ENCODE measurements around the gene HOXC11.

The HOXC11 gene

GRCh38 chr12:54017878-54018467 lies 45.0 kb downstream of the HOXC11 start:
- in situ Hi-C loops (cut with MboI; ENCODE audit: low sequenced_read_pairs) = loop anchor here (25.0 kb wide), 1 partner anchor 194 kb away; no protein-coding TSS in a partner anchor

GRCh38 chr12:54018468-54018984 lies 45.6 kb downstream of the HOXC11 start:
- in situ Hi-C loops (cut with MboI; ENCODE audit: low sequenced_read_pairs) = loop anchor here (25.0 kb wide), 1 partner anchor 194 kb away; no protein-coding TSS in a partner anchor

DNA sequence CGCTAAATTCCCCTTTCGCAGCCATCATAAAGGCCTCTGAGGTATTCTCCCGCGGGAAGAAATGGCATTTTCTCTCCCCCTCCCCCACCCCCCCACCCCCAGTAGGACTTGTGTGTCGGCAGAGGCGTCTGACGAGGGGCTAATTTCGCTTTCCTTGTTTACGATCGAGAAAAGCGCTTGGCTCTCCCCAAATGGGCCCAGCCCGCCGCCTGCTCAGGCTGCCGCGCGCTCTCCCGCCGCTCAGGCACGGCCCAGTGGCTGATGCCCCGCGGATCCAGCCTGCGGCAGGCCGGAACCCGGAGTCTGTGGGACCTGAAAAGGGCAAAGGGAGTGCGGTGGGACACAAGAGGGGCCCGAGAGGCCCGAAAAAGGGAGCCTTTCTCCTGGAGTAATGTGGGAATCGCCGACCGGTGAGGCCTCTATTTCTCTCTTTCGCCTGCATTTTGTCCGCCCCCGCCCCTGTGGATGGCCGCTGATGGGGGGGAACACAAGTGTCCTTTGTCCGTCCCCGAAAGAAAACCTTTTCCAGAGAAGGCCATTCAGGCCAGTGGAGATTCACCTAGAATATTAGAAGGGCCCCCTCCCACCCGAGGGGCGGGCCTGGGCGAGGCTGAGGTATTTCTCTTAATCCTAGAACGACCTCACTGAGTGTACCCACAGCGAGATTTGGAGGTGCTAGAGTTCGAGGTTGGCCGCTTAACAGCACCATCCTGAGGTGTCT lies 46.3 kb downstream of the HOXC11 start:
- in situ Hi-C loops (cut with MboI; ENCODE audit: low sequenced_read_pairs) = loop anchor here (25.0 kb wide), 1 partner anchor 193 kb away; no protein-coding TSS in a partner anchor

DNA sequence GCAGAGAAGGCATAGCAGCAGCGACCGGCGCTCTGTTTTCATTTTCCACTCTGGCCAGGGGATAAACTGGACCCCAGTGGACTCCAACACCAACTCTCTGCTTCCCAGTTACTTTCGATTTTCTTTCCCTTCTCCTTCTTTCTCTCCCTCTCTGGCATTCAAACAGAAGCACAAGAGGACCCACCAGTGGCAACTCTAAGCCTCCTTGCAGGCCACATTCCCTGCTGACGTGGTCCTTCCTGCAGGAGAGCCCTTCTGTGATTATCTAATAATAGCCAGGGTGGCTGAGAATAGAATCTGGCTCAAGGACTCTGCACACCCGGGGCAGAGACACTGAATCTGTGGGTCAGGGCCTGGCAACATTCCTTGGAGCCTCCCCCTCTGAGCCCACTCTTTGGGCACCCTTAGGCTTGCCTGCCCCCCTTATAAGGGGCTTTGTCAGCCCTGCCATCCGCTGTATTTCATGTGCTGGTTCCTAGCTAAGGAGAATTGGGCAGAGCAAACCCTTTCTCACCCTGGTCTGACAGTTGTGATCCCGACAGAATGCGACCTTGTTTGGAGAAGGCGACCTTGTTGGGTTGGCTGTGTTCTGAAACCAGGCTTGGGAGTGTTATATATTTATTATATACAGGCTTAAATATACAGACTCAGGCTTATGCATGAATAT lies 47.1 kb downstream of the HOXC11 start:
- in situ Hi-C loops (cut with MboI; ENCODE audit: low sequenced_read_pairs) = loop anchor here (25.0 kb wide), 1 partner anchor 192 kb away; no protein-coding TSS in a partner anchor

DNA sequence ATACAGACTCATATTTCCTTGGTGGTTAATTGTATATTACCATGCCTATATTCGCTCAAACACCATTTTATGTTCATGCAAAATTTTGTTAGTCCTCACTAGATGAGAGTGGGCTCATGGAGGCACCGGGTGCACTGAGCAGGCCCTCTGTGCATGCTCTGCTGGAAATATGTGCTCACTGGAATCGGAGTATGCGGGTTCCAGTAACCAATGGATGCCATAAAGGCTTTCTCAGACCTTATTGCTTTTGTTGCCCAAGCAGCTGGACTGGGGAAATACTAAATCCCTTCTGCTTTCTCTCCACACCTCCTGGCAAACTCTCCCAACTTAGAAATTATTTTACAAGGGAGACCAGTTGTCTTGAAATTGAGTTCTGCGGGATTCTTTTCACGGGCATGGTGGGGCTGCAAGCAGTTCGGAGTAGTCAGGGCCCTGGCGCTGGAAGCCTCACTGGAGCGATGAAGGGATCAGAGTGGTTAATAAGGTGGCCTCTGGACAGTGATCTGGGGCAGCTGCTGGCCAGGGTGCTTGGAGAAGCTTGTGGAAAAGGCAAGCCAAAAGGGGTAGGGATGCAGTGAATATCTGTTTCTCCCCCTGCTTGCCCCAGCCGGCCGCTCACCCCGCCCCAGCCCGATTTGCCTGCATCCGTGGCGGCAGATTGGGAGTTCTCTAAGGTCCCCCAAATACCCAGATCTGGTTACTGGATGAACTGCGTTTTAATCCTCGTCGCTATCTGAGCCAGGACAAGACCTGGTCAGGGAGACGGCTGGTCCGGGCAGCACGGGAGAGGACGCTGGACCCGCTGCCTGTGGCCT lies 47.9 kb downstream of the HOXC11 start:
- in situ Hi-C loops (cut with MboI; ENCODE audit: low sequenced_read_pairs) = loop anchor here (25.0 kb wide), 1 partner anchor 192 kb away; no protein-coding TSS in a partner anchor

- in situ Hi-C loops (cut with MboI; ENCODE audit: low sequenced_read_pairs) = loop anchor here (25.0 kb wide), 1 partner anchor 191 kb away; no protein-coding TSS in a partner anchor
These were observed 48.6 kb downstream of the HOXC11 start for GRCh38 chr12:54021432-54022013.

DNA sequence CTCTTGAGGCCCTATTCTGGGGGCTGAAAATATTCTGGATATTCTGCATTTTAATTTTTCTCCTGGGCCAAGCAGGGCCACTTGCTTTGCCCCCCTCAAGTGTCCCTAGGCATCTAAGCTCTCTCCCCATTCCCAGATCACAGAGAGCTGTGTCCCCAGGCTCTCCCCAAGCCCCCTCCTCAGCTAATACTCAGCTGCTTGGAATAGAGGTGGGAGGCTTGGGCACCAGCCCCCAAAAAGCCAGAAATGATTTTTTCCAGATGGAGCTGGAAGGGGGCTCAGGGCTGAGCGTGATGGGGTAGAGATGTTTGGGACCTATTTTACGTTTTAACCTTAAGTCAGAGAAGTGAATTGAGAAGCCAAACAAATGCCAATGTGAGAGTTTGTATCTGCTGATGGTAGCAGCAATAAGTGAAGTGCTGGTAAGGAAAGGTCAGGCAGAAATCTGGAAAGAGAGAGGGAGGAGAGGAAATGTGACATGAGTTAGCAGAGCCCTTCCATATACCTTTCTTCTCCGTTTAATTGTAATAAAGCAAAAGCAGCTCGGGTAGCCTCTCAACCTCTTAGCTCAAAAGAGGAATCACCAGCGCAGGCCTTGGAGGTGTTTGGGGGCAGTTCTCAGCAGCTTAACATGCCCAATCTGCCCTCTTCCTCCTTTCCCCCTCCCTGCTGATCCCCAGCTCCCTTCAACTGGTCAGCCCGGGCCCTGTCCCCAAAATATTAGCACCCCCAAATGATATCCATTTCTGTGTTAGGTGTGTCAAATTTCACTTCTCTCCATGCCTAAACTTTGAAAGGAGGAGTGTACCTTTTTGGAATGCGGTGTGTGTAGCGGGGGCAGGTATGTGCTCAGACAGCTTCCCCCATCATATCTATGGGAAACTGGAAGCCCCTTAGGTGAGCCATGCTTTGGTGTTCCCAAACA lies 50.3 kb downstream of the HOXC11 start:
- in situ Hi-C loops (cut with MboI; ENCODE audit: low sequenced_read_pairs) = loop anchor here (25.0 kb wide), 1 partner anchor 189 kb away; no protein-coding TSS in a partner anchor

GRCh38 chr12:54024127-54024526 lies 51.2 kb downstream of the HOXC11 start:
- in situ Hi-C loops (cut with MboI; ENCODE audit: low sequenced_read_pairs) = loop anchor here (25.0 kb wide), 1 partner anchor 188 kb away; no protein-coding TSS in a partner anchor

DNA sequence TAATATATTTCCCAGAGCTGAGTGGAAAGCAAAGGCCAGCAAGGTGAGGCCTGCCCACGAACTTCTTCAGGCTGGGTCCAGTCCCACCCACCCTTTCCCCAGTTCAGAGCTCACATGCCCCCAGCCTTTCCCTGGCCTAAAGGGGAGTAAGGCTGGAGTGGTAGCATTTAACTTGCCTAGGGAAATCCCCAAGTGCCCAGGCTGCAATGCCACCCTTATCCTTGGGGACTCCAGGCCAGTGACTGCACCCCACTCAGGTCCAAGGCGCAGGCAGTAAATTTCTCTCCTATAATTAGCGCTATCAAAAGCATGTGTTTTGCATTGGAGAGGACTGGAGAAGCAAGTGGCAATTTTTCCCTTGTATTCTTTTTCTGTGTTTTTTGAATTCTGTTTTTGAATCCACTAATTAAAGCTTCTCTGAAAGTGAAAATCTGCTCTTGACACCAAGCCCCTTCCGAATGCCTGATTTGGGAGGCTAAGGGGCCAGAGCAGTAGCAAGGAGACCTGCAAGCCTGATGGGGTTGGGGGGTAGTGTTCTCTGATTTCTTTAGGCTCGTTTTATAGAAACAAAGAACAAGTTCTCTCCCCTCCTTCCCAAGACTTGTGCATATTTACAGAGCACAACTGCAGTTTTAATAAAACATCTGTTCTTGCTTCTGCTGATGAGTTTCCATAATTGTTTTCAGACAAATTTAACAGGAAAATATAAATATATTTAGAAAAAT lies 51.8 kb downstream of the HOXC11 start:
- in situ Hi-C loops (cut with MboI; ENCODE audit: low sequenced_read_pairs) = loop anchor here (25.0 kb wide), 1 partner anchor 188 kb away; no protein-coding TSS in a partner anchor

DNA sequence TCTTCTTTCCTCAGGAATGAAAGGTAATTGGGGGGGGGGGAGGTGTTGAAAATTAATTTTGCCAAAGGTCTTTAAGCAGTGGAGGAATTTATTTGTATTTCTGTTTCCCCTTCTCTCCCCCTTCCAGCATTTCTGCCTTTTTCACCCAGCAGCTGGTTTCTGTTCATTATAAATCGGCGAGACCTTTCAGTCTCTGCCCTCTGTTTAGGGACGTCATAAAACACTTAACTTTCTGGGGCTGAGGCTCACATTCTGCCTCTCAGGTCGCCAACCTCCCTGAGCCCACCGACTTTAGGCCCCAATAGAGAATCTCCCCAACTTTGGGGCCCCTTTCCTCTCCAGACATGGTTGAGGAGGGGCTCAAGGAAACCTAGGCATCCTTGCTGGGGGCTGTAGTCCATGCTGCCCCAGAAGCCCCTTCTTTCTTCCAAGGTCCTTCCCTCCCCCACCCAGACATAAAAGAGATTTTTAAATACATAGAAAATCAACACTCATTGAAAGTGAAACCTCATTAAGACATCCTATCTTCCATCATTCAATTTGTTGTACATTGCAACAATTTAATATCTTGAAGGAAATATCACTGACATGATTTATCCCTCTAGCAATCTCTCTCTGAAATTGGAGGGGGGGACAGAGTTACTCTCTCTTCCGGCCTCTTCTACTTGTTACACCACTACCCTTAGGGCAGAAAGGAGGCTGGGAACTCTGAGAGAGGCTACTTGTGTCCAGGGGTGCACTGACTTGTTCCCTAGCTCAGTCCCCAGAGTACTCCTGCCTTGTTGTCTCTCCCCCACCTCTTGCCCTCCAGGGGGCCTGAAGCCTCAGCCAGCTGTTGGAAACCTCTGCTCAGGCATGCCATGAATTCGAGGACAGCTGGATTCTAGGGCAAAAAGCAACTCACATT lies 52.8 kb downstream of the HOXC11 start:
- in situ Hi-C loops (cut with MboI; ENCODE audit: low sequenced_read_pairs) = no loop called here

GRCh38 chr12:54026640-54027441 lies 53.9 kb downstream of the HOXC11 start:
- in situ Hi-C loops (cut with MboI; ENCODE audit: low sequenced_read_pairs) = no loop called here
